Stimulated activated CD8-positive, alpha-beta memory T cell treated with anti-CD3 and anti-CD28 coated beads, Interleukin-15, amount 100 ng/mL, for 4 hours (primary cell): ENCODE data around the gene AMBP.

Experiments
- DNase-seq, 2 donors: peaks; one replicate each; pipeline ENCODE4 v3.0.0-alpha.2; 2020; ENCODE audit warnings: low read depth in 2 of 2

Gene AMBP

DNA sequence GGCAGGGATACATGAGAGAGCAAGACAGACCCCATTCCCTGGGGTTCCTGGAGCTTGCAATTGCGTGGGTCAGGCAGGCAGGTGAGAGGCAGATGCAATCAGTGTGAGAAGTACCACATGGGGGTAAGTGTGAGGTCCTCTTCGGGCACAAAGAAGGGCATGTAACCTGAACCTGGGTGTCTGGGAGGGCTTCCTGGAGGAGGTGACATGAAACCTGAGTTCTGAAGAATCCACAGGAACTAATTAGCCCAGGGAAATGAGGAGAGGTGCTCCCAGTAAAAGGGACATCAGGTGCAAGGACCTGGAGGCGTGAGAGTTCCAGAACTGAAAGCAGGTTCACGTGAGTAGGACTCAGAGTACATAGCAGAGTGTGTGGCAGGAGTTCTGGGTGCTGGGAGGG, 2.5 kb downstream of the AMBP start:
- no peak for DNase-seq

DNA sequence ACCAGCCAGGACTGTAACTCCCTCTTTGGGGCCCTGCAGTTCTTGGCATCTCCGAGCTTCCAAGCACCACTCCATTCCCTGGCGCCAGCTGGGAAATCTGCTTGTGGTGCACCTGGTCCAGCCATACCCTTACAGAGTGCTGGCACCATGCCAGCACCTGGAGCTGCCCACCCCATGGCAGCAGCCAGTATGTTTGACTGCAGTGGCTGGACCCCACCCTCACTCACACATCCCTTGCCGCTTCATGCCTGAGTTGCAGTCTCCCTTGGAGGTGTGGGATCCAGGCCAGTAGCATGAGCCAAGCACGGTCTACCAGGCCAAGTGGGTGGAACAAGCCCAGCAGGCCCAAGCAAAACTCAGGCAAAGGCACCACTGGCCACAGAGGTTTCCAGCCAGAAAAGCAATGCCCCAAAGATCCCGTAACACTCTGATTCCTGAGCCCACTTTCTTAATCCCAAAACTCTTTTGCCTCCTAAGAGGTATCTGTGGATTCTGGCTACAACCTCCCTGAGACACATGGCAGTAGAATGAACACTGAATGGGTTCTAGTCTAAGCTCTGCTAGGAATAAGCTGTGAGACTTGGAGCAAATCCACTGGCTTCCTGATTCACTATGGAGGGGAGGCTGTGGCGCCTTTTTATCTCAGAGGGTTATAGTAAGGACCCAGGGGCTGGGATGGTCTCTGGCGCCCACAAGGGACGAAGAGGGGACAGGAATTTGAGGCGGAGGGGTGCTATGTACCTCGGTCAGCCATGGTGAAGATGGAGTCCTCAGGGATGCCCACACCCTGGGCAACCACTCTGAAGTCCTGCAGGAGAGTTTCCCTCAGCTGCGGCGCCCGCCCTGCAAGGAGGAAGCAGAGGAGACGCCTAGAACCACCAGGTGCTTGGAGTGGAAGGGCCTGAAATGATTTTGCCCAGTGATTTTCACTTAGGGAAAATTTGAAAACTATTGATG, 5.6 kb downstream of the AMBP start:
- no peak for DNase-seq

- DNase-seq: no peak
These were observed 6.8 kb downstream of the AMBP start for GRCh38 chr9:114071197-114071795.

DNA sequence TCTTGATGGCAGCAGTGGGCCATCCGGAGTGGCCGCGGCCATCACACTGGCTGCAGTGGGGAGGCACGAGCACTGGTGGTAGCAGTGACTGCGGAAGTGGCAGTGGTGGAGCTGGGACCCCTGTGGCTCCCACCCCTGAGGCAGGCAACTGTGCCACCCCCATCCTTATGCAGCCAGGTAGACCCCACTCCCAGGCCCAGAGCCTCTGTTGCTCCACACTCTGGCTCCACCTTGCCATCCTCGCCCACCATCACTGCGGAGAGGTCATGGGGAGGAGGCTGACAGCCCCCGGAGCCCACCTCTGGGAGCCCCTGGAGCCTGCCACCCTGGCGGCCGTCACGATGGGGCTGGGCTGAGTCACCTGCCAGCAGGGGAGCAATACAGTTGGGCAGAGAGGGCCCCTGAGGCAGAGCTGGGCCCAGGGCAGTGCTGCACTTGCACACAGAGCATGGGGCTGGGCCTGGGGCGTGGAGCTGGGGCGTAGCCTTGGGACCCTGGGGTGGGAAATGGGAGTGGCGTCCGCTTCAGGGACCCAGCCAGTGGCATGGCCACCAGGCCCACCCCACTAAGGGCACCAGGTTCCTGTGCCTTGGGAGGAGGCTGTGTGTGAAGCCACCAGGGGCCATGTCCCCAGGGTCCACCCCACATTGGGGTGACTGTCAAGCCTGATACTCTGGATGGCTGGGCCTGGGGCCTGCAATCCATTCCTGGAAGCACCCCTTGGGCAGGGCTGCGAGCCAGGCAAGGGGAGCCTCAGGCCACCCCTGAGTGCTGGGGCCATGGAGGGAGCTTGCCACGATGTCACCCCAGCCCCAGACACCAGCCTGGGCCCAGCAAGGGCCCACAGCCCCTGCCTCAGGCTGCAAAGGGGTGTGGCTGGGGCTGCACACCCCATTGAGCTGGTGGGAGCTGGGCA, 7.7 kb downstream of the AMBP start:
- no peak for DNase-seq

DNA sequence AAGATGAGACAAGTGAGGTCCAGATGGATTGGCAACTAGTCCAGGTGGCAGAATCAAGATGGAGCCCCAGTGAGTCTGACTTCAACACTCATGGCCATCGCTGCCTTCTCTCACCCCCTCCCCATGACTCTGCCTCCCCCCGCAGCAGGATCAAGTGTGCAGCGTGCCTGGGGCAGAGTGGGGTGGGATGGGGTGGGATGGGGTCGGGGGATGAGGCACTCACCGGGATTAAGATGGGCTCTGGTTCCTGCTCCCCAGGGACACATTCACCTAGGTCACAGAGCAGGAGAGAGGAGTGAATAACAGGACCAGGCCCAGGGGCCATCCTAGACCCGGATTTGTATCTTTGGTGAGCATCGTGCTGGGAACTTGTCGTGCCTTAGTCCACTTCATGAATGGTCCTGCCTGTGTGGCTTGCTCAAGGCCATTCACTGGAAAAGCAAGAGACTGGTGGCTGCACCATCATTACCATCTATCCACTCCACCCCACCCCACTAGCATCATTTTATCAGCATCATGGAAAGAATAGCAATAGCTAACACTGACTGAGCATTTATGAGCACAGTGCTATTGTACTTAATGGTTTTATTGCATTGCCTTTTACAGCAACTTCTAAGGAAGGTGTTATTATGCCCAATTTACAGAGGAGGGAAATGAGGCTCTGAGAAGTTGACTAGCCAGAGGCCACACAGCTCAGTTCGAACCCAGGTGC, 8.5 kb downstream of the AMBP start:
- DNase-seq: no peak

- DNase-seq: no peak
These were observed 12.8 kb downstream of the AMBP start for GRCh38 chr9:114065304-114065703.

- DNase-seq: no peak
These were observed 16.1 kb downstream of the AMBP start for GRCh38 chr9:114061830-114062474.

DNA sequence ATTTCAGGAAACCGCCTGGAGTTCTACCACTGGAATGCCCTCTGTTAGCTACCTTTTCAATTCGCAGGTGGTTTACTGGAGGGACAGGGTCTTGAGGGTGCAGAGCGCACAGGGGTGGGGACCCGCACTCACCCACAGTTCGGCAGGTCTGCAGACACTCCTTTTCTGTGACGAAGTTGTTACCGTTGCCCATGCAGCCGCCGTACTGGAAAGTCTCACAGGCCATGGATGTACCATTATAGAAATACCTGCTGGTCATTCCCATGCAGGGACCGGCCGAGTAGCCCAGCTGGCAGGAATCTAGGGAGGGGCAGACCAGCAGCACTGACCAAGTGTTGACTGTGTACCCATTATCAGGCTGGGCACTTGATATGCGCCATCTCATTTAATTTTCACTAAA, 16.8 kb downstream of the AMBP start:
- DNase-seq: no peak

GRCh38 chr9:114060711-114061110, 17.4 kb downstream of the AMBP start:
- no peak for DNase-seq

GRCh38 chr9:114060070-114060469, 18.0 kb downstream of the AMBP start:
- DNase-seq: no peak

DNA sequence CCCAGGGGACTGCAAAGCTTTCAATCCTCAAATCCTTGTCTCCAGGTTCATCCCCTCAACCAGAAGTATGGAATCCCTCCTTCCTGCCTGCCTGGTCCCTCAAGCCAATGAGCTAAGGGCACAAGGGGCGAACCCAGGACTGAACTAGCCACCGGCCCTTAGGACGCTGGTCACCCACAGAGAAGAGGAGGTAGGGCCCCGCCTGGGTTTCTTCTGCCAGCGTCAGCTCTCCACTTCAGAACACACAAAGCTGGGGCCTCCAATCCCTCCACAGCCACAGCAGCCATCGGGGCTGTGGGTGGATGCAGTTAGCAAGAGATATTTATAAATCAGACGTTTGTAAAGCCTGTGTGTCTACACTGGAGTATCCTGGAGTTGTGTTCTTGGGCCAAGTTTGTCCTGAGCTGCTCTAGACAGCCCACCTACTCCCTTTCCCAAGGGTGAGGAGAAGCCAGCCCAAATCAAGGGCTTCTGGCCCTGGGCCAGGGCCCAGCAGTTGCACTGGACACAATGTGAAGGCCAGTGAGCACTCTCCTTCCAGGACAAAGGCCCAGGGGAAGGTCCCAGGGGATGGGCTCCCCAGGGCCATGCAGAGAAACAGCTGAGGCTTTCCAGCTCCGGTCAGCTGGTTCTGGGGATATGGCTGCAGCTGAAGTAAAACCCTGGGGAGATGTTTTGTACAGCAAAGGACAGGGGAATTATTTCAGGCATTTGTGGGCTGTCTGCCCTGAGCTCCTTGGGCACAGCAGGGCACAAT, 18.9 kb downstream of the AMBP start:
- no peak for DNase-seq

- no peak for DNase-seq
These were observed 19.4 kb downstream of the AMBP start for GRCh38 chr9:114058688-114059046.

DNA sequence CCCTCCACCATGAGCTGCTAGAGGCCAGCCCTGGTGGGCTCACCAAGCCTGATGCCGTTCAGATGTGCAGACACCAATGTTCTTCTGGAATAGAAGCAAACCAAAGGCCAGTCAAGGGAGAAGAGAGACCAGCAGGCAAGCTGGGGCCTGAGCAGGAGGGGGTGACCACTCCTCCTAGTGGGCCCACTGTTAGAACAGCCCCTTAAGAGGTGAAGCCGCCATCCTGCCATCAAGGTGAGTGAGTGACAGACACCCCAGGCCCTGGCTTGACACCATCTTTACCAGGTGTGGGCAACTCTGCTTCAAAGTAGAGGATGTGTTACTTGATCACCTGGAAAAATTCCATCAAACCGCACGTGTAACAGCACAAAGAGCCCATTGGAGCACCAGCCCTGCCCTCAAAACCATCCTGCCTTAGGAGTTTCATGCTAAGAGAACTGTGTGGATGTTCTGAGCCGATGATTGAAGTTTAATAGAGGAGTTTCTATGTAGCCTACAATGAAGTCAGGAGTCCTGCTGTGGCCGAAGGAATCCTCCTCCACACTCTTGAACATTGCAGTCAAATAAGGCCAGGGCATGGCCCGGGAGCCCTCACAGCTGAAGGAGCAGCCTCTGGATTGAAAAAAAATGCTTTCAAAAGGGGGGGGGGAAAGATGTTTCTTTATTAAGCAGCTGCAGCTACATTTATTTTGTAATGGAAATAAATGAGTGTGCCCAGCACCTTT, 20.8 kb downstream of the AMBP start:
- no peak for DNase-seq

GRCh38 chr9:114056527-114056926, 21.6 kb downstream of the AMBP start:
- DNase-seq: no peak

- DNase-seq: no peak
These were observed 22.2 kb downstream of the AMBP start for GRCh38 chr9:114055894-114056293.

DNA sequence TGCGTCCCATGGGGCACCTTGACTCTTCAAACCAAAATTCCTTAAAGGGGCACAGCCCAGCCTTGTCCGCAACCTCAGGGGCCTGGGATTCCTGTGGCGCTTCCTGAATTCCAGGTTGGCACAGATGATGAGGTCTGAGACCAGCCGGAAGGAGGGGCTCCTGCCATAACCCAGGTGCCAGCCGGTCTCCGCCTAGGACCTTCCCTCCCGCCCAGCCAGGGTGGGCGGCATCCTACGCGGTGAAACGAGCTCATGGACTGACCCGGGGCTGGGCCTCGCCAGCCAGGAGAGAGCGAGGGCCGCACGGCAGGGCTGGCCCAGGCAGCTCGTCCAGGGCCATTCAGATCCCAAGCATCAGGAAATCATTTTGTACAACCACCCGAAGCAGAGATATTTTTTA, 23.0 kb downstream of the AMBP start:
- no peak for DNase-seq

DNA sequence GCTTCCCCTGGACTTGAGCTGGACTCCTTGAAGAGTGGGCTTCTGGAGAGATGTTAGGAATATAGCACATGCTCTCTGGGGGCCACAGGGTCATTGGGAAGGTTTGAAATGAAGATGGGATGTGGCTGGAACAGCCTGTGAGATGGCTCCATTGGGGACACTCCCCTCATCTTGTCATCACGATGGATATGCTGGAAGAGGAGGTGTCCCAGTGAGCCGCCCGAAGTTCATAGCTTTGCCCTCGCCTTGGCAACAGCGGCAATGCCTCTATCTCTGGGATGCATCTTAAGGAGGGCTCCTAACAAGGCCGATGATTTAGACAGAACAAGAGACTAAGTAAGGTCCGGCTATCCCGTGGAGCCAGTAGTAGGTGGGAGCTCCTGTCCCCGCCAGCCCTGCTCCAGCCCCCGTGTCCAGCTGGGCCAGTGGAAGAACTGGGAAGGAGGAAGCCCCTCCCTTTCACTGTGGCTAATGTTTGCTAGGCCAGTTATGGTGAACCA, 23.9 kb downstream of the AMBP start:
- DNase-seq: no peak

- no peak for DNase-seq
These were observed 24.7 kb downstream of the AMBP start for GRCh38 chr9:114053246-114054005.

DNA sequence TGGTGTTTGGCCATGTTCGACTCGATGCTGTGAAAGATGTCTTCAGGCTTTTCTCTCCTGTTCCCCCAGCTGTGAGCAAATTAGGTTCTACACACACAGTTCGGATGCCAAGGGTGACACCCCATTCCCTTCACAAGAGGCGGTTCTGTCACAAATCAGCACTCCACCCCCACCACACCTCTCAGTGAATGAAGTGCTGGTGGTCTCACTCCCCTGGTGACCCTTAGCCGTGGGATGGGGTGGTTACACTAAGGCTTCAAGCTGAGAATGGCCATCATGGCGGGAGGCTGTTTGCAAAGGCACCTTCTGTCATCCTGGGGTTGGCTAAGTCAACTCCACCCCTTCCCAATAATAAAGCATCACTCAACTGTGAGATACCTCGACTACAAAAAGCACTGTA, 26.4 kb downstream of the AMBP start:
- no peak for DNase-seq
